NT2/D1 (cell line): ENCODE data around the gene MYO1D.
"Not testable (repeated sequence)": the region's sequence is repeated elsewhere in the genome, so short reads cannot be mapped to it uniquely, and the experiment has no call there.

Source experiments
- SUZ12 ChIP-seq: IDR thresholded peaks from 2 replicates; pipeline ENCODE4 v1.6.1; 2011; ENCODE audit not compliant: insufficient read length, insufficient read depth; ENCODE audit errors: extremely low read depth
- YY1 ChIP-seq: IDR thresholded peaks from 2 replicates; pipeline ENCODE4 v1.6.1; 2011; ENCODE audit not compliant: insufficient read length, insufficient read depth
- ZNF274 ChIP-seq: IDR thresholded peaks from 2 replicates; pipeline ENCODE4 v1.6.1; 2011; ENCODE audit warnings: mild to moderate bottlenecking, low read depth, low read length

DNA sequence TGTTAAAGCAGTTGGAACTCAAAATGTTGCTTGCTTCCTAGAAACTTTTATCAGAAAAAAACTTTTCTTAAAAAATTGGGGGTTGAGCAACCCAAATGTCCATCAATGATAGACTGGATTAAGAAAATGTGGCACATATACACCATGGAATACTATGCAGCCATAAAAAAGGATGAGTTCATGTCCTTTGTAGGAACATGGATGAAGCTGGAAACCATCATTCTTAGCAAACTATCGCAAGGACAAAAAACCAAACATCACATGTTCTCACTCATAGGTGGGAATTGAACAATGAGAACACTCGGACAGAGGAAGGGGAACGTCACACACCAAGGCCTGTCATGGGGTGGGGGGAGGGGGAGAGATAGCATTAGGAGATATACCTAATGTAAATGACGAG lies 137.8 kb downstream of the MYO1D start:
- TF ChIP-seq SUZ12, ZNF274, YY1: not testable (repeated sequence)
